SK-N-DZ (cell line): ENCODE data around the gene ENPP3.
A peak's percentile ranks its signal among the peaks of the same experiment; 100 is the strongest.
"Not testable (repeated sequence)": the region's sequence is repeated elsewhere in the genome, so short reads cannot be mapped to it uniquely, and the experiment has no call there.

ENCODE experiments used
- DNase-seq: peaks from one replicate; pipeline ENCODE4 v3.0.0-alpha.2; 2015; ENCODE audit warnings: low spot score

Gene ENPP3

GRCh38 chr6:131736003-131736596 lies 99.0 kb downstream of the ENPP3 start:
- DNase-seq = peak; percentile 17

- DNase-seq = no peak
These were observed 99.7 kb downstream of the ENPP3 start for GRCh38 chr6:131736811-131737210.

- DNase-seq = no peak
These were observed 102.0 kb downstream of the ENPP3 start for GRCh38 chr6:131739136-131739535.

GRCh38 chr6:131740161-131740560 lies 103.1 kb downstream of the ENPP3 start:
- DNase-seq = no peak

- DNase-seq = no peak
These were observed 104.7 kb downstream of the ENPP3 start for GRCh38 chr6:131741688-131742393.

GRCh38 chr6:131744432-131745287 lies 107.6 kb downstream of the ENPP3 start:
- no peak for DNase-seq

GRCh38 chr6:131745476-131745875 lies 108.4 kb downstream of the ENPP3 start:
- DNase-seq = no peak

GRCh38 chr6:131747821-131748353 lies 110.8 kb downstream of the ENPP3 start:
- DNase-seq = peak; percentile 13

- DNase-seq = no peak
These were observed 111.9 kb downstream of the ENPP3 start for GRCh38 chr6:131749023-131749422.

GRCh38 chr6:131751012-131751715 lies 114.1 kb downstream of the ENPP3 start:
- DNase-seq = not testable (repeated sequence)

GRCh38 chr6:131754088-131754487 lies 117.0 kb downstream of the ENPP3 start:
- no peak for DNase-seq

- no peak for DNase-seq
These were observed 117.8 kb downstream of the ENPP3 start for GRCh38 chr6:131754715-131755567.

- DNase-seq = no peak
These were observed 118.5 kb downstream of the ENPP3 start for GRCh38 chr6:131755597-131755996.

- DNase-seq = no peak
These were observed 118.9 kb downstream of the ENPP3 start for GRCh38 chr6:131756039-131756438.

GRCh38 chr6:131758920-131759319 lies 121.8 kb downstream of the ENPP3 start:
- DNase-seq = no peak

GRCh38 chr6:131761060-131761761 lies 124.1 kb downstream of the ENPP3 start:
- DNase-seq = no peak

- DNase-seq = no peak
These were observed 124.6 kb downstream of the ENPP3 start for GRCh38 chr6:131761762-131762067.

GRCh38 chr6:131762984-131763383 lies 125.9 kb downstream of the ENPP3 start:
- no peak for DNase-seq

GRCh38 chr6:131763749-131764148 lies 126.6 kb downstream of the ENPP3 start:
- DNase-seq = no peak

GRCh38 chr6:131764350-131764749 lies 127.2 kb downstream of the ENPP3 start:
- DNase-seq = no peak
